T-helper 9 cell (primary cell): ENCODE data around the gene ZDHHC14.
A peak's percentile ranks its signal among the peaks of the same experiment; 100 is the strongest.

Source experiments
- DNase-seq: peaks from one replicate; pipeline ENCODE4 v3.0.0-alpha.2; 2020

The ZDHHC14 gene

GRCh38 chr6:157655139-157655538 is 274.1 kb downstream of the ZDHHC14 start:
- DNase-seq: no peak

GRCh38 chr6:157656437-157656997 is 275.5 kb downstream of the ZDHHC14 start:
- DNase-seq: no peak

- no peak for DNase-seq
Observed at GRCh38 chr6:157657754-157658153, 276.8 kb downstream of the ZDHHC14 start.

GRCh38 chr6:157658301-157658700 is 277.3 kb downstream of the ZDHHC14 start:
- DNase-seq: no peak

- DNase-seq: no peak
Observed at GRCh38 chr6:157659536-157660271, 278.7 kb downstream of the ZDHHC14 start.

- no peak for DNase-seq
Observed at GRCh38 chr6:157660414-157660813, 279.4 kb downstream of the ZDHHC14 start.

- DNase-seq: no peak
Observed at GRCh38 chr6:157661652-157662051, 280.7 kb downstream of the ZDHHC14 start.

GRCh38 chr6:157663261-157663660 is 282.3 kb downstream of the ZDHHC14 start:
- DNase-seq: no peak

GRCh38 chr6:157665180-157665579 is 284.2 kb downstream of the ZDHHC14 start:
- DNase-seq: no peak

GRCh38 chr6:157666729-157667128 is 285.7 kb downstream of the ZDHHC14 start:
- no peak for DNase-seq

- peak; percentile 38 for DNase-seq
Observed at GRCh38 chr6:157667211-157668008, 286.4 kb downstream of the ZDHHC14 start.

- no peak for DNase-seq
Observed at GRCh38 chr6:157668009-157668401, 287.0 kb downstream of the ZDHHC14 start.

GRCh38 chr6:157668713-157669112 is 287.7 kb downstream of the ZDHHC14 start:
- no peak for DNase-seq

- DNase-seq: no peak
Observed at GRCh38 chr6:157669323-157669722, 288.3 kb downstream of the ZDHHC14 start.

DNA sequence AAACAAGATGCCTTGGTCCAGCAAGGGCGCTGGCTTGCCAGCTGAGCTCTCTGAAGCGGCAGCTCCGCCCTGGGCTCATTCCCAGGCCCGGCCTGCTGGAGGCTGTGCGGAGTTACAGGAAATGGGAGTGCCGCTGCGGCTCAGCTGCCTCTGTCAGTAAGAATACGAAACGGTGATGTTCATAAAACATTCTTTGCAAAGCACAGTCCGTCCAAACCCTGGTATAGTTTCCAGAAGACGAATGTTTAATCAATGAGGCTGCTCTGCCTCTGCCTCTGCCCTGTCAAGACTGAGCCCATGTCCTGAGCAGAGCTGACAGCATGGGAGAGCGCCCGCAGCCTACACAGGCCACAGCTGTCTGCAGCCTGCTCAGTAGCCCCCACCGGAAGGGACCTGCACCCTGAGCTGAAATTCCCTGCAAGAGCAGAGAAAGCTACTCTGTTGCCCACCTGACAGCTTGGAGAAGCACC is 288.8 kb downstream of the ZDHHC14 start:
- no peak for DNase-seq

- no peak for DNase-seq
Observed at GRCh38 chr6:157670466-157671186, 289.6 kb downstream of the ZDHHC14 start.

- no peak for DNase-seq
Observed at GRCh38 chr6:157672726-157673412, 291.9 kb downstream of the ZDHHC14 start.

DNA sequence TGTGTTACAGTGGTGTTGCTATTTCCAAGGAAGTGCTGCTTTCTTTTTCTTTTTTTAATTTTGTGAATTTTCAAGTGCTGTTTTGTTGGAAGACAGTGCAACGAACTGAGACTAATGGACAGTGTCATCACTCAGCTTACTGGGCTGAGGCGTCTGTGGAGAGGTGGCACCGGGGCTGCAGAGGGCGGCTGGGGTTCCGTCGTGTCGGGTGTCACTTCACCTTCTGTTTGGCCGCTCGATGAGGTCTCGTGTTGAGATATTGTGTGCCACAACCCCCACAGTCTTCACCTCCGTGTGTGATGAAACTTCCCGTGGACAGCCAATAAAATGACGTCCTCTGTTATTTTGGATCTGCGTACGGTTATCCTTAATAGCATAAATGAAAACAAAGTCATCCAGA is 292.6 kb downstream of the ZDHHC14 start:
- DNase-seq: no peak

GRCh38 chr6:157674061-157674460 is 293.1 kb downstream of the ZDHHC14 start:
- no peak for DNase-seq

GRCh38 chr6:157675831-157676230 is 294.8 kb downstream of the ZDHHC14 start:
- no peak for DNase-seq

- DNase-seq: no peak
Observed at GRCh38 chr6:157676241-157676640, 295.3 kb downstream of the ZDHHC14 start.

- DNase-seq: no peak
Observed at GRCh38 chr6:157677235-157677634, 296.2 kb downstream of the ZDHHC14 start.
